ENCODE data around the gene GOLPH3L. TPM values are rescaled to one million over a fixed set of nuclear protein-coding genes. Genes with fewer than 3 reads are reported as not detected.

GOLPH3L gene
- total and polyA plus RNA-seq, 2 experiments from 2014 or later = 23.5 to 29.6 TPM

- TF ChIP-seq ZNF462 (CRISPR knock-in tag; IDR thresholded peaks at IDR 0.05) = no peak
Observed at GRCh38 chr1:150703427-150703826, 6.5 kb upstream of the GOLPH3L start (continued).

- Histone ChIP-seq H3K4me2 (peak overlapping the region; percentile 74), H3K79me2 (replicated peaks; ENCODE audit: insufficient read depth) (peaks cover 29% of the 10 kb centered on the region), H3K9me2 (ENCODE audit: insufficient read depth) (no peaks in the 10 kb centered on the region), H3K4me3 (peak overlapping the region; percentile 54), H3K4me1 (ENCODE audit: insufficient read depth) (no peaks in the 10 kb centered on the region), H4K20me1 (replicated peaks; ENCODE audit: insufficient read depth) (no peaks in the 10 kb centered on the region), H3K36me3 (ENCODE audit: insufficient read depth) (peaks cover 22% of the 10 kb centered on the region; the same call in 1 of the 2 replicates), H3K27me3 (ENCODE audit: insufficient read depth) (no peaks in the 10 kb centered on the region), H3K27ac (ENCODE audit: low read depth) (no peak overlapping the region), H3F3A (replicated peaks; ENCODE audit: low read depth) (no peaks in the 10 kb centered on the region), H2AFZ (no peak overlapping the region)
- ATAC-seq = peak; percentile 39
- Mint-ChIP-seq H3K36me3 (ENCODE audit: low read depth) (peaks cover 35% of the 10 kb centered on the region), H3K27ac (peak overlapping the region; percentile 97), H3K4me3 (peak overlapping the region; percentile 100), H3K4me1 (peaks cover 10% of the 10 kb centered on the region; the same call in 2 of the 3 replicates), H3K9me3 (no peaks in the 10 kb centered on the region), H3K27me3 (ENCODE audit: insufficient read depth, low read depth, poor library complexity) (peaks cover 2% of the 10 kb centered on the region)
- no peak for TF ChIP-seq STAT1 (IDR thresholded peaks at IDR 0.05; ENCODE audit: unreplicated experiment)
- TF ChIP-seq CREB1 (CRISPR knock-in tag; IDR thresholded peaks at IDR 0.05; ENCODE audit: low read depth) = no peak
- TF ChIP-seq JUNB (IDR thresholded peaks at IDR 0.05; ENCODE audit: unreplicated experiment) = no peak
- TF ChIP-seq POLR2AphosphoS5 (IDR thresholded peaks at IDR 0.05; ENCODE audit: low read depth) = no peak
- DNase-seq (ENCODE audit: low spot score) = peak; percentile 28
Observed at GRCh38 chr1:150696590-150696989, 364 bp downstream of the GOLPH3L start.

Measured in GM23338 (cell line).